Lower leg skin (tissue), 3 donors: ENCODE data around the gene BCL2L13.

Experiments used
- CTCF ChIP-seq, 3 donors: fragments of 450-650 bp; IDR thresholded peaks; one replicate each; pipeline ENCODE4 v1.5.1; 2016; ENCODE audit warnings: antibody characterized with exemption in 3 of 3, mild to moderate bottlenecking in 3 of 3, moderate library complexity in 2 of 3
- POLR2A ChIP-seq, 2 donors: fragments of 450-650 bp; IDR thresholded peaks; one replicate each; pipeline ENCODE4 v1.6.1; 2016 to 2017; ENCODE audit warnings: antibody characterized with exemption in 2 of 2, mild to moderate bottlenecking in 1 of 2, moderate library complexity in 1 of 2

GRCh38 chr22:17773606-17774205 lies 135.1 kb downstream of the BCL2L13 start:
- TF ChIP-seq CTCF (IDR thresholded peaks at IDR 0.05) (no peak), POLR2A (IDR thresholded peaks at IDR 0.05) (no peak)
